Epidermal melanocyte (primary cell): Measurements from ENCODE around the gene FGD1.

Experiments
- DNase-seq: peaks from one replicate; pipeline ENCODE4 v3.0.0; 2011; ENCODE audit warnings: low spot score; ENCODE audit not compliant: insufficient read length

The FGD1 gene

GRCh38 chrX:54473993-54474859 is 21.8 kb downstream of the FGD1 start:
- DNase-seq = no peak

DNA sequence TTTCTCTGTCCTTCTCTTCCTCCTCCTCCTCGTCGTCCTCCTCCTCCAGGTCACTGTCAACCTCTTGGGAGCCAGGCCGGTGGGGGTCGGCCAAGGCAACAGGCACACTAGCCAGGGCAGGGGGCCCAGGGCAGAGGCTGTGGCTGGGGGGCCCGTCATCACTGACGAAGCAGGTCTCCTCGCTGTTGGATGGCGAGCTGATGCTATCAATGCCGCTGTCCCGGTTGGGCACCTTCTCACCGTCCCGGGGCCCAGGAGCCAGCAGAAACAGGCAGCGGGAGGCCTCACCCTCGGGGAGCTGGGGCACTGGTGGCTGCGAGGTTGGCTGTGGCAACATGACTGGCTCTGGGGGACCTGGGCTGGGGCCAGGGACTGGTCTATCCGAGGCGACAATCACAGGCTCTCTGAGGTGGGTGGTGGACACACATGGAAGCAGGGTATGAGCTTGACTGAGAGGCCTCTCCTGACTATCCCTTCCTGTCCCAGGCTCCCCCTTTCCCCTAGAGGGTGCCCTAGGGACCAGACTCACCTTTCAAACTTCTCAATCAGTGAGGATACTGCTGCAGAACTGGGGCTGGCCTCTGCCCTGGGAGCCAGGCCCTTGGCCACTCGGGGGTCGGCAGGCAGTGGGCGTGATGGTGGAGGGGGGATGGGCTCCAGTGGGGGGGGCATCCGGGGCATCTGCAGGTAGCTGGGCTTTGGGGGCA is 25.8 kb downstream of the FGD1 start:
- no peak for DNase-seq

DNA sequence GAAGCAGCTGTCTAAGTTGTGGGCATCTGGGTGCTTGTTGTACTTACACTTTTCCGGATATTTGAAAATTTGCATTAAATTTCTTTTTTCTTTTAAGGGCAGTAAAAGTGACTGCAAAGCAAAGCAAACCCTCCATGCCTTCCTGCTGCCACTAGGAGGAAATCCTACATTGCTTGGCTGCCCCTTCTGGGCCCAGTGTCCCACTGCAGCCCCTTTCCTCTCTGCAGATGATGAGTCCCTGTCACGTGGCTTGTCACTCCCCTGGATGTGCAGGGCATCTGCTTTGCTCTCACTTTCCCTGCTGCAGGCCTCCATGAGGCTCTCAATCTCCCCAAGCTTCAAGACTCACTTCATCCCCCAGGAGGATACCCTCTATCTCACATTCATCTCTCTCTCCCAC is 43.1 kb downstream of the FGD1 start:
- no peak for DNase-seq

DNA sequence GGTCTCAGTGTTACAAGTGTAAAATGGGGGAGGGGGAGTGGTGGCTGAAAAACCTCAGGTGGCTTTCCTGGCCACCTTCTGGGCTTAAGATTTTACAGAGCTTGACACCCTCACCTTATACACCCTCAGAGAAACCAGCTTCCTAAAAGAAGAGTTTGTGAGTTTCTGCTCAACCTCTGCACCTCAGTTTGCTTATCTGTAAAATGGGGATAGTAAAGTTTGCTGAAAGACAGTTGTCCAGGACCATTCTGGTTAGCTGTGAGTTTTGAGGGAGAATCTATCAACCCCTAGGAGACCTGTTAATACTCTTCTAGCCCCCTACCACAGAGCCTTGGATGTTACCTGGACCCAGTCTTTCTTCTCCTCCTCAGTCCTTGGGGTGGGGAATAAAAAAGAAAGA is 46.1 kb downstream of the FGD1 start:
- no peak for DNase-seq

- no peak for DNase-seq
Measured at GRCh38 chrX:54447461-54447860, 48.6 kb downstream of the FGD1 start.

- no peak for DNase-seq
Measured at GRCh38 chrX:54446084-54446483, 50.0 kb downstream of the FGD1 start.

DNA sequence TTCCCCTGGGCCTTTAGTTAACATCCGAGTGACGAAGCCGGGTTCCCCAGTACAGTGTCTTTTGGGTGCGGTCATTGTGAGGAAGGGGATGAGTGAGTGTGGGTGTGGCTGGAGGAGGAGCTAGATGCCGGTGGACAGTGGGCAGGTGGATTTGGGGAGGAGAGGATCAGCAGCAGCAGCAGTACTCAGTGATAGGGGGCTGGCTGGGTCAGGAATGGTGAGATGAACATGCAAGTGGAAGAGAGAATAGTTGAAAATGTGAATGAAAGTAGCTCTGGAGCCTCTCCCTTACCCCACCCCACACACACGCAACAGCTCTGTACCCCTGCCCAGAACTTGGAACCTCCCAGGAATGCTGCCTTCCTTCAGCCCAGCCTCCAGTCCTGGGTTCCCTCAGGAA is 51.3 kb downstream of the FGD1 start:
- no peak for DNase-seq

DNA sequence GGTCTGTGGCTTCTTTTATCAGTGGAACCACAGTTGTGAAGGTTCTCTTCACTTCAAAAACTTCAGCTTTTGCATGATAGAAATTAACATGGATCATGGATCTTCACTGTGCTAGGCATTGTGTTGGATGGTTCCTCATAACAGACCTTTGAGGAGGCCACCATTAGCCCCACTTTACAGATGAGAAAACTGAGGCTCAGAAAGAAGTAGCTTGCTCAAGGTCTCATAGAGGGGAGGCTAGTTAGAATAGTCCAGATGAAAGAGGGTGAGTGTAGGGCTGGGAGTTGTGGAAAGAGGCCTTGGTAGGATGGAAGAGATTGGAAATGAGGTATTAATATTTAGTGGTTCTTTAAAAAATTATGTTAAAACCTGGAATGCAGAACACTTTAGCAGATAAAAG is 53.2 kb downstream of the FGD1 start:
- DNase-seq = no peak

- peak; percentile 43 for DNase-seq
Measured at GRCh38 chrX:54439960-54440871, 55.8 kb downstream of the FGD1 start, which contains the start of gene TSR2. Gene TSR2, plus strand, starts transcription at chrX:54440404. Its CDS starts 18 bp downstream, at chrX:54440422.

GRCh38 chrX:54435121-54435520 is 60.9 kb downstream of the FGD1 start:
- DNase-seq = no peak

- no peak for DNase-seq
Measured at GRCh38 chrX:54430519-54430918, 65.5 kb downstream of the FGD1 start.

- DNase-seq = no peak
Measured at GRCh38 chrX:54427837-54428424, 68.1 kb downstream of the FGD1 start.

DNA sequence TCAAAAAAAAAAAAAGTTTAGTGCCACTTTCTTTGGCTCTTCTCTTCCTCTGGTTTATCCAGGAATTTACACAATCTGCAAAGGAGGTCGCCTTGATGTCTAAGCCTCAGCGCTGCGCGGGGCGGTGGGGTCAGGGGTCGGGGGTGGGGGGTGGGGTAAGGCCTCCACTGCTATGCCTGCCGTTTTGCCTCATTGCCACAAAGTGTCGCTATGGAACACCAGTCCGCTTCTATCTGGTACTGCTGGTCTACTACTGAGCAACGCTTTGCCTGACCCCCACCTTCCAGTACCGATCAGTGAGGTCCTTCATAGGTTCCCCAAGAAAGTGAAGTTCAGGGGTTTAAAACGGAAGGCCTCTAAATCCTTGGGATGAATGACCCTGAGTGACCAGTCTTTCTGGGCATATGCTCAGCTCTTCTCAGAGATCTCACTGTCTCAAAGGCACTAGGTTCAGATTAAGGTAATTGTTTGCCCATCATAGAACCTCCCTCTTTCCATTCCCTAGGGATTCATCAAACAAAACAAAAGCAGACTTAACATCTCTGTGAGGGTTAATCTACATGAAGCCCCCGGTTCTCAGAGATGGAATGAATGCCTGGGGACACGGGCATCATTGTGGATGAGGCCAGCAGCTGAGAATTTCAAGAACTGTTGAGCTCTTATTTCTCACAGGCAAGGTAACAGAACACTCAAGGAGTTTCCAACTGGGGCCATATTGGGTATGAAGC is 72.7 kb downstream of the FGD1 start:
- no peak for DNase-seq

DNA sequence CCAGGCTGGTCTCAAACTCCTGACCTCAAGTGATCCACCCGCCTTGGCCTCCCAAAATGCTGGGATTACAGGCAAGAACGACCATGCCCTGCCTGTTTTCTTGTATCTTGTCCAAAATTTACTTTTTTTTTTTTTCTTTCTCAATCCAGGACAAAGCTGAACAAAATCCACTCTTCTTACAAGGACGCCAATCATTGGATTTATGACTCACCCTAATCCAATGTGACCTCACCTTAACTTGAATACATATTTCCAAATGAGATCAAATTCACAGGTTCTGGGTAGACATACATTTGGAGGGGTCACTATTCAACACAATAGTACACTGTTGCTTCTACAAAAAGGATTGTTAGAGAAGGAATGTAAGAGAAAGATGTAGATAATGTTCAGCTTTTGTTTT is 73.9 kb downstream of the FGD1 start:
- no peak for DNase-seq

DNA sequence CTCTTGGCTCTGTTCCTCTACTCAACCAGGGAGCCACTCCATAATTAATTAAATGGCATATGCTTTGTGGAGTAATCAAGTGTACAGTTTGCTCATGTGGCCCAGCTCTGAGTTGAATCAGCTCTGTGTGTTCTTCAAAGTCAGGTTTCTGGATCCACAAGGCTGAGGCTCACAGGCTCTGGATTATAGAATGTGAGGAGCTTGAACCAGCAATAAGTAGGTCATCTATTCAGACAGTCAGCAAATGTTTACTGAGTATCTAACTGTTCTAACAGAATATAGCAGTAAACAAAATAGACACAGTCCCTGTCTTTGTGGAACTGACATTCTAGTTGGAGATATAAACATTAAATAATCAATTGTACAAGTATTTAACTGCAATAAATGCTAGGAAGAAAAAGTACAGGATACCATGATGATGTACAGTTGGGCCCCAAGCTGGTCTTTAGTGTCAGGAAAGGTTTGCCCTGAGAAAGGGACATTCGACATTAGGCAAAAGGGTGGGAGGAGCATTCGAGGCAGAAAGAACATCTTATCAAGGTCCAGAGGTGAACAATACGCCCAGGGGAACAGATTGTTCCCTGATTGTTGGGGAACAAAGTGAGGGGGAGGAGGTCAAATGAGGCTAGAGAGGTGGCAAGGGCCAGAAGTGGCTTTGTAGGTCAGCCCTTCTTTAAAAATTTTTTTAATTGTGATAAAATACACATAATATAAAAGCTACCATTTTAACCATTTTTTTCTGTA is 76.3 kb downstream of the FGD1 start:
- no peak for DNase-seq

- no peak for DNase-seq
Measured at GRCh38 chrX:54416965-54417364, 79.1 kb downstream of the FGD1 start.

DNA sequence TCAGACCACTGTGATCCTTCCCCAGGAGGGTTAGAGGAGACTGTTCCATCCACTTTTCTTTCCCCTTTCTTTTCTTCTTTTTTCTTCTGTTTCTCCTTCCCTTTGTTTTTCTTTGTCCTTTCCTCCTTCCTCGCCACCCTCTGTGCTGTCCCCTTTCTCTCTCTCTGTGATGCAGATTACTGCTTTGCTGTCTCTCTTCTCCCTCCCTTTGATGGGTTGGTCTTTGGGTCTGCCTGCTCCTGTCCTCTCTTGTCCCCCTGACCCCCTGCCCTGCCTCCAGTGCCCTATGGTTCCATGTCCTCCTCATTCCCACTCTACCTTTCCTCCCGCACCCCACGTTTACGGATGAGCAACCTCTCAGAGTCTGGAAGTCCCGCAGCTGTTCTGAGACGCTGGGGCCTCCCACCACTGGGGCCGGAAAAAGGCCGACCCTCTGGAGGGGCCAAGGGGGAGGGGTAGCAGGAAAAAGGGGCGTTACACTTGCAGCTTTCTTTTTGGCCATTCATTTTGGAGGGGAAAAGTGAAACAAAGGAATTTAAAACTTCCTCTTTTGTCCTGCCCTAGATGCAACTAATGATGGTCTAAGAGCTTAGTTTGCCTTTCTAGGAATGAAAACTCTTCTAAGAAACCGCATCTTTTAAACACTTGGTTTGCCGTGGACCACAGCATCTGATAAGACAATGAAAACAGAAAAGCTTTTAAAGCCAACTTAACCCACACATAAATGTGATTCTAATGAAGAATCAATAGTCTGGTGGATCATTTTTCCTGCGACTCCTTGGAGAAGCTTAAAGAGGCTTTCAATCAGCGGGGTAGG is 80.3 kb downstream of the FGD1 start:
- DNase-seq = no peak

- DNase-seq = no peak
Measured at GRCh38 chrX:54413753-54414152, 82.3 kb downstream of the FGD1 start.

GRCh38 chrX:54411732-54412131 is 84.3 kb downstream of the FGD1 start:
- DNase-seq = no peak
